Measurements from ENCODE around the gene IL34. TPM values are rescaled to one million over a fixed set of nuclear protein-coding genes. Genes with fewer than 3 reads are reported as not detected.
A peak's percentile ranks its signal among the peaks of the same experiment; 100 is the strongest.

Gene IL34
- total and polyA plus RNA-seq, 9 donors: 0.88 to 4.0 (median 1.8) TPM

DNA sequence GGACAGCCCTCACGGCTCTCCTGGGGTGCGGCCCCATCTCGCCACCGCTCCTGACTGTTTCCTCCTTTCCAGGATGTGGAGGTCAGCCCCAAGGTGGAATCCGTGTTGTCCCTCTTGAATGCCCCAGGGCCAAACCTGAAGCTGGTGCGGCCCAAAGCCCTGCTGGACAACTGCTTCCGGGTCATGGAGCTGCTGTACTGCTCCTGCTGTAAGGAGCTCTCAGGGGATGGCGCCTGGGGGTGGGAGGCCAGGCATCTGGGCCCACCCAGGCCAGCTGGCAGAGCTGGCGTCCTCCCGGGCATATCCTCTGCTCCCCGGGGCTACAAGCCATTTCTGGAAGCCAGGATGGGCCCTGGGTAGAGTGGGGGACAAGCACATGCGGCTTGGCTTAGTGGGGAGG is 13.2 kb downstream of the IL34 start:
- peak in 1 of 5 donors; percentile 30 for DNase-seq
- H3K4me1 ChIP-seq (ENCODE audit: insufficient read depth): peaks cover 6% of the 10 kb centered on the region
- no peaks in the 10 kb centered on the region for H3K27me3 ChIP-seq
- no peaks in the 10 kb centered on the region for H3K36me3 ChIP-seq
- no peak overlapping the region for H3K4me3 ChIP-seq
- TF ChIP-seq, protein P1, sequence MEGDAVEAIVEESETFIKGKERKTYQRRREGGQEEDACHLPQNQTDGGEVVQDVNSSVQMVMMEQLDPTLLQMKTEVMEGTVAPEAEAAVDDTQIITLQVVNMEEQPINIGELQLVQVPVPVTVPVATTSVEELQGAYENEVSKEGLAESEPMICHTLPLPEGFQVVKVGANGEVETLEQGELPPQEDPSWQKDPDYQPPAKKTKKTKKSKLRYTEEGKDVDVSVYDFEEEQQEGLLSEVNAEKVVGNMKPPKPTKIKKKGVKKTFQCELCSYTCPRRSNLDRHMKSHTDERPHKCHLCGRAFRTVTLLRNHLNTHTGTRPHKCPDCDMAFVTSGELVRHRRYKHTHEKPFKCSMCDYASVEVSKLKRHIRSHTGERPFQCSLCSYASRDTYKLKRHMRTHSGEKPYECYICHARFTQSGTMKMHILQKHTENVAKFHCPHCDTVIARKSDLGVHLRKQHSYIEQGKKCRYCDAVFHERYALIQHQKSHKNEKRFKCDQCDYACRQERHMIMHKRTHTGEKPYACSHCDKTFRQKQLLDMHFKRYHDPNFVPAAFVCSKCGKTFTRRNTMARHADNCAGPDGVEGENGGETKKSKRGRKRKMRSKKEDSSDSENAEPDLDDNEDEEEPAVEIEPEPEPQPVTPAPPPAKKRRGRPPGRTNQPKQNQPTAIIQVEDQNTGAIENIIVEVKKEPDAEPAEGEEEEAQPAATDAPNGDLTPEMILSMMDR (IDR thresholded peaks at IDR 0.05): no peak
- TF ChIP-seq POLR2A (IDR thresholded peaks at IDR 0.05): no peak
- TF ChIP-seq EP300 (IDR thresholded peaks at IDR 0.05): no peak
- WGBS, 3 donors: 85 to 89% (median 87%) methylated on average over 12 of the region's 12 CpGs
- intact Hi-C loops (cut with DNase I): loop anchor here in 1 of 4 donors (10.0 kb wide), 1 partner anchor 295 kb away; no protein-coding TSS in a partner anchor
- H3K9me3 ChIP-seq: no peaks in the 10 kb centered on the region
- H3K27ac ChIP-seq: no peak overlapping the region

DNA sequence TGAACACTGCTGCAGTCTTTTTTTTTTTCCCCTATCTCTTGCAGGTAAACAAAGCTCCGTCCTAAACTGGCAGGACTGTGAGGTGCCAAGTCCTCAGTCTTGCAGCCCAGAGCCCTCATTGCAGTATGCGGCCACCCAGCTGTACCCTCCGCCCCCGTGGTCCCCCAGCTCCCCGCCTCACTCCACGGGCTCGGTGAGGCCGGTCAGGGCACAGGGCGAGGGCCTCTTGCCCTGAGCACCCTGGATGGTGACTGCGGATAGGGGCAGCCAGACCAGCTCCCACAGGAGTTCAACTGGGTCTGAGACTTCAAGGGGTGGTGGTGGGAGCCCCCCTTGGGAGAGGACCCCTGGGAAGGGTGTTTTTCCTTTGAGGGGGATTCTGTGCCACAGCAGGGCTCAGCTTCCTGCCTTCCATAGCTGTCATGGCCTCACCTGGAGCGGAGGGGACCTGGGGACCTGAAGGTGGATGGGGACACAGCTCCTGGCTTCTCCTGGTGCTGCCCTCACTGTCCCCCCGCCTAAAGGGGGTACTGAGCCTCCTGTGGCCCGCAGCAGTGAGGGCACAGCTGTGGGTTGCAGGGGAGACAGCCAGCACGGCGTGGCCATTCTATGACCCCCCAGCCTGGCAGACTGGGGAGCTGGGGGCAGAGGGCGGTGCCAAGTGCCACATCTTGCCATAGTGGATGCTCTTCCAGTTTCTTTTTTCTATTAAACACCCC is 13.8 kb downstream of the IL34 start:
- Histone ChIP-seq H3K4me3 (no peak overlapping the region), H3K27me3 (no peaks in the 10 kb centered on the region), H3K4me1 (ENCODE audit: insufficient read depth) (peaks cover 6% of the 10 kb centered on the region), H3K36me3 (no peaks in the 10 kb centered on the region), H3K27ac (no peak overlapping the region), H3K9me3 (no peaks in the 10 kb centered on the region)
- DNase-seq: no peak
- intact Hi-C loops (cut with DNase I): loop anchor here in 1 of 4 donors (10.0 kb wide), 1 partner anchor 295 kb away; no protein-coding TSS in a partner anchor
- TF ChIP-seq POLR2A (IDR thresholded peaks at IDR 0.05): no peak
- TF ChIP-seq EP300 (IDR thresholded peaks at IDR 0.05): no peak
- TF ChIP-seq, protein P1 (IDR thresholded peaks at IDR 0.05): no peak
- 78 to 82% (median 79%) methylated on average over 16 of the region's 16 CpGs for WGBS, 3 donors

DNA sequence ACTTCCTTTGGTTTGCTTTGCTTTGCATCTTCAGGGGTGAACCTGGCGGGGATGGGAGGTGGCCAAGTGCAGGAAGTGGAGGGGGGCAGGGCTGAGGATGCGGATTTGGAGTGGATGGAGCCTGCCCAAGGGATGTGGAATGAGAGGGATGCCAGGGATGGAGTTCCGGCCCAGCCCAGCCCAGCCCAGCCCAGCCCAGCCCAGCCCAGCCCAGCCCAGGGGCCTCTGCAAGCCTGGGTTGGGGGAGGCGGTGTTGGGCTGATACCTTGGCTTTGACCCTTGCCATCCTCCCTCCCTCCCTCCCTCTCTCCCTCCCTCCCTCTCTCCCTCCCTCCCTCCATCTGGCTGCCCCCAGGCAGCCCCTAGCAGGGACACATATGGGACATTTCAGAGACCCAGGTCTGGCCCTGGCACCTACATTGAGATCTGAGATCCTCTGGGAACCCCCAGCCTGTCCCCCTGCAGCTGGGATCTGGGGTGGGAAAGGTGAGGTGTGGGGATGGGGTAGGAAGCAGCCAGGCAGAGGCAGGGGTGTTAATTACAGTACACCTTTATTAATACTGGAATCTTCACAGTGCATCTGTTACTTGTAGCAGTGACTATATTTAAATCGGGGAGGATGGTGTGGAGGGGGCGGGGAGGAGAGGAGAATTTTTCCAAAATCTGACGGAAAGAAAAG is 14.5 kb downstream of the IL34 start:
- peaks cover 6% of the 10 kb centered on the region for H3K4me1 ChIP-seq (ENCODE audit: insufficient read depth)
- WGBS, 3 donors: 34 to 45% (median 43%) methylated on average over 7 of the region's 7 CpGs
- H3K27me3 ChIP-seq: no peaks in the 10 kb centered on the region
- no peak overlapping the region for H3K27ac ChIP-seq
- H3K36me3 ChIP-seq: no peaks in the 10 kb centered on the region
- DNase-seq: peak in 2 of 5 donors; percentile 42 to 46
- no peak overlapping the region for H3K4me3 ChIP-seq
- TF ChIP-seq POLR2A (IDR thresholded peaks at IDR 0.05): no peak
- intact Hi-C loops (cut with DNase I): no loop called here
- no peaks in the 10 kb centered on the region for H3K9me3 ChIP-seq

DNA sequence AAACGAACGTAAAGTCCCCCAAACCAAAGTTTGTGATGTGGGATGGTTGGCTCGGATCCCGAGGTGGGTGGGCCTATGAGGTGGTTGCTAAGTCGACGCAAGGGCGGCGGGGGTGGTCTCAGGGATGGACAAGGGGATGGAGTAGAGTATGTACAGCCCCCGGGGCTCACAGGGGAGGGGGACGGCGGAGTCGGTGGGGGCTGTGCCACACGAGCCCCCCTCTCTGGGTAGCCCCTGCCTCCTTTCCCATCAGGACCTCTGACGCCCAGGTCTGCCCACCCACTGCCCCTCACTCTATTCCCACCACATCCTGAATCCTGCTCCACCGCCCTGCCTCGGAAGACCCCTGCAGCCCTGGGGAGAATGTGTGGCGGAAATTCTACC is 15.2 kb downstream of the IL34 start:
- 37 to 47% (median 38%) methylated on average over 15 to 17 of the region's 17 CpGs for WGBS, 3 donors
- H3K27ac ChIP-seq: no peak overlapping the region
- no peak overlapping the region for H3K4me3 ChIP-seq
- H3K27me3 ChIP-seq: no peaks in the 10 kb centered on the region
- DNase-seq: peak in 4 of 5 donors; percentile 40 to 70 (median 56)
- no peaks in the 10 kb centered on the region for H3K9me3 ChIP-seq
- no peaks in the 10 kb centered on the region for H3K36me3 ChIP-seq
- peaks cover 6% of the 10 kb centered on the region for H3K4me1 ChIP-seq (ENCODE audit: insufficient read depth)
- intact Hi-C loops (cut with DNase I): no loop called here
- TF ChIP-seq, protein P1 (IDR thresholded peaks at IDR 0.05): no peak
- no peak for TF ChIP-seq EP300 (IDR thresholded peaks at IDR 0.05)
- no peak for TF ChIP-seq POLR2A (IDR thresholded peaks at IDR 0.05)
